GM19043 (cell line): ENCODE results near the gene SCN4B.
"Not testable (repeated sequence)": the region's sequence is repeated elsewhere in the genome, so short reads cannot be mapped to it uniquely, and the experiment has no call there.

Experiments
- ATAC-seq: cut with Tn5 transposase; IDR thresholded peaks from one replicate; pipeline ENCODE4 v1.9.1; 2021; ENCODE audit warnings: low read depth; ENCODE audit not compliant: unreplicated experiment

The SCN4B gene, protein sequence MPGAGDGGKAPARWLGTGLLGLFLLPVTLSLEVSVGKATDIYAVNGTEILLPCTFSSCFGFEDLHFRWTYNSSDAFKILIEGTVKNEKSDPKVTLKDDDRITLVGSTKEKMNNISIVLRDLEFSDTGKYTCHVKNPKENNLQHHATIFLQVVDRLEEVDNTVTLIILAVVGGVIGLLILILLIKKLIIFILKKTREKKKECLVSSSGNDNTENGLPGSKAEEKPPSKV

DNA sequence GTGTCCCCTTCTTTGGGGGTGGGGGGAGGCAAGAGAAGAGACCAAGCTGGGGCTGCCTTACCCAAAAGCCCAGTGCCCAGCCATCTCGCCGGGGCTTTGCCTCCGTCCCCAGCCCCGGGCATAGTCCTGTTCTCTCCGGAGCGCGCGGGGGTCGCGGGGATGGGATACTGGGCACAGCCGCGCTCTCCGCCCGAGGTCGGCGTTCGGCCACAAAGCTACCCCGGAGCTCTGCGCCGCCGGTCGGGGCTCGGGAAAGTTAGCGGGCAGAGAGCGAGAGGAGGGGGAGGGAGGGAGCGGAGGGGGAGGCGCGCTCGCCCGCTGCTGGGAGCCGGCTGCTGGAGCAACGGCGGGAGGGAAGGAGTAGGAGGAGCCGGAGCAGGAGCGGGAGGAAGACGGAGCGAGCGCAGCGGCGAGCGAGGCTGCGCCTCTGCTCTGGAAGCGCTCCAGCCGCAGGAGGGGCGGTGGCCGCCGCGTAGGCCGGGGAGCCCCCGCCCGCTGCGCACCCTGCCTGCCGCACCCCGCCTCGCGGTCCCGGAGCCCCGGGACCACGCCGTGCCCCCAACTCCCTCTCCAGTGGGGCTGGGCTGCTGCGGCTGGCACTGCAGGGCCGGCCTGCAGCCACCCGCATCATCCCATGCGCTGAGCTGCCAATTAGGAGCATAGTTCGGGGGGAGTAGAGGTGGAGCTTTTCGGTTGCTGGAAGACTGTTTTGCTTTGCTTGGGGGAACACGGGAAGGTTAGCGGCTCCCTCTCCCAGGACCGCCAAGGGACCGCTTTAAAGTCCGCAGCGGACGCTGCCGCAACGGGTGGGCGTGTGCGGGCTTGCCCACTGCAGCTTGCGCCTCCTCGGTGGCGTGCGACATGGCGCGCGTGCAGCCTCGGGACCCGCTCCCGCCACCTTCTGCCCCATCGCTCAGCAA lies at the start of gene SCN4B:
TSS of gene SCN4B (minus strand) at position 272 of the 920 bp plus-strand sequence. CDS start at position 122, 150 bp downstream.
- ATAC-seq = no peak

DNA sequence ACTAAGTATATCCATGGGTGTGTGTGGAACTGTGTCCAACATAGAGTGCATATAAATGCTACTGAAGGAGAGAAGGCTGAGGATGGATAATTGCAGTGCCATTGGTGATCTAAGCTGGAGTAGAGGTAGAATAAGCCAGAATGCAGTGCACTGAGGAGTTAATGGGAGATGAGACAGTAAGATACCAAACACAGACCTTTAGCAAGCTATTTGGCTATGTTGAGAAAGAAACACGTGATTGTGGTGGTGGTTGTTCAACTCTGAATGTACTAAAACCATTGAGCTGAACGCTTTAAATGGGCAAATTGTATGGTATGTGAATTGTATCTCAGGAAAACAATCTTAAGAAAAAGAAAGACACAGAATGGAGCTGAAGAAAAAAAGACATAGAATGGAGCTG lies 49.3 kb upstream of the SCN4B start:
- ATAC-seq = no peak

DNA sequence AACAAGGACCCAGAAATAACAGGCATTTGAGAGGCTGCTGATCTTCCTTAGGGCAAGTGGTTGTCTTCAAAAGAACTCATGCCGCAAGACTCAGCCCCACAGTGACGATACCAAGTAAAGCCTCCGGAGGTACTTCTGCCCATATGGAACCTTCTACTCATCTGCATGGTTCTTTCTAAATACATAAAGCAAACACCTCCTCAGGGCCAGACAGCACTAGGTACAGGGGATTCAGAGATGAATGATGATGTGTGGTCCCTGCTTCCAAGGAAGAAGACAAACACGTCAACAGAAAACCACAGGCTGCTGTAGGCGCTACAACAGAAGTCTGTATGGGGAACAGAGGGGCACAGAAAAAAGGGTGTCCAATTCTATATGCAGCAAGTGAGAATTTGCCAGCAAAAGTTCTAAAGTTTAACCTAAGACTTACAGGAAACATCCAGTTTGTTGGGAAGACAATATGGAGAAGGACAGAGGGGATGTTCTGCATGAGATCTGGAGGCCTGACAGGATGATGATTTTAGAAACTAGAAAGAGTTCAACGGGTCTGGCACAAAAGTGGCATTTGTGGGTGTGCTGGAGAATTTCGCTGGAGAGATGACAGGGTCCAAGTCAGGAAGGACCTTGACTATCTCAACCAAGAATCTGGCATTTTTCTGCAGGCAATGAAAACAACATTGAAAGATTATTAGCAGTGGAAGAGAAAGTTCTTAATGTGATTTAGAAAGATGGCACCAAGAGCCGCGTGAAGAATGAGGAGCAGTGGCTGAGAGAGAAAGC lies 48.5 kb upstream of the SCN4B start:
- ATAC-seq = no peak

DNA sequence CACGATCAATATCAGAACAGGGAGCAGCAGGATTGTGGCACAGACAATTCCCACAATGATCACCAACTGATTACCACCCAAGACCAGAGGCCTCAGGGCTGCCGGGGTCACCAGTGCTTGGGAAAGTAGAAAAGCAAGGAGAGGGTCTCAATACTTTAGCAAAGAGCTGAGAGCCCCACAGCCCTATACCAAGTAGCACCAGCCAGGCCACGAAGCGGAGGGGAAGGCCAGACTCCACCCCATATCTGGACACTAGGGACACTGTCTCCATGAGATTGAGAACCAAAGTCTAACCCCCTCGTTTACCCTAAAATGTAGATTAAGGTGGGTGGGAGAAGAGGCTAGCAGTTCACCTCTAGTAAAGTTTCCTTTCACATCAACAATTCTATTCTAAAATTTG lies 47.9 kb upstream of the SCN4B start:
- no peak for ATAC-seq

DNA sequence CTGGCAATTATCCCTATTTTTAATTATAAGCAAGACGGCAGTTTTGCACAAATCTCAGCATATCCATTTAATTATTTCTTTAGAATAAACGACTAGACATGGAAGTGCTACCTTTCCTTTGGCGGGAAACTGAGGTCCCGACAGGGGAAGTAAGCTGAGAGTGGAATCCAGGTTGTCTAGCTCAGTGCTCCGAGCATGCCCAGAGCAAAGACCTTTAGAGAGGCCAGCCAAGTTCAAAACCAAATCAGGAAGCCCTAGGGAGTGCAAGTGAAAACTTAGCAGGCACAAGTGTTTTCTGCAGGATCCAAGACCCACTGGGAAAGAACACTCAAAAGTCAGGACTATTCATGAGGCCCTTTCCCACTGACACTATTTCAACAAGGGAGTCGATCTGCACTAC lies 46.5 kb upstream of the SCN4B start:
- no peak for ATAC-seq

DNA sequence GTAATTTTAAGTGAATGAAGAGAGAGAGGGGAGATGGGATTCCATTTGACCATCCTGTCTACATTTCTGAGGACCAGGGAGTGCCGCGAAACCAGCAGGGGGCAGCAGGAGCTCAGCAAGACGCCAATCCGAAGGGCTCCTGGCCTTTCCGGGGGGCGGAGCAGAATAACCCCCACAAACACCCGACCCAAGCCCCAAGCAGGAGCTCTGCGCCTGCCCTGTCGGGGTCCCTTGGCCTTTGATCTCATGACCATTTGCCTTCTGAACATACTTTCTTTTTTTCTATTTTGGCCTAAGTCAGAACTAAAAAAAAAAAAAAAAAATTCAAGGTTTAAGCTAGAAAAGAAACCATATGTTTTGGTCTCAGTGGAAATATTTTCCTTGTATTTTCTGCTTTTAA lies 45.7 kb upstream of the SCN4B start:
- no peak for ATAC-seq

DNA sequence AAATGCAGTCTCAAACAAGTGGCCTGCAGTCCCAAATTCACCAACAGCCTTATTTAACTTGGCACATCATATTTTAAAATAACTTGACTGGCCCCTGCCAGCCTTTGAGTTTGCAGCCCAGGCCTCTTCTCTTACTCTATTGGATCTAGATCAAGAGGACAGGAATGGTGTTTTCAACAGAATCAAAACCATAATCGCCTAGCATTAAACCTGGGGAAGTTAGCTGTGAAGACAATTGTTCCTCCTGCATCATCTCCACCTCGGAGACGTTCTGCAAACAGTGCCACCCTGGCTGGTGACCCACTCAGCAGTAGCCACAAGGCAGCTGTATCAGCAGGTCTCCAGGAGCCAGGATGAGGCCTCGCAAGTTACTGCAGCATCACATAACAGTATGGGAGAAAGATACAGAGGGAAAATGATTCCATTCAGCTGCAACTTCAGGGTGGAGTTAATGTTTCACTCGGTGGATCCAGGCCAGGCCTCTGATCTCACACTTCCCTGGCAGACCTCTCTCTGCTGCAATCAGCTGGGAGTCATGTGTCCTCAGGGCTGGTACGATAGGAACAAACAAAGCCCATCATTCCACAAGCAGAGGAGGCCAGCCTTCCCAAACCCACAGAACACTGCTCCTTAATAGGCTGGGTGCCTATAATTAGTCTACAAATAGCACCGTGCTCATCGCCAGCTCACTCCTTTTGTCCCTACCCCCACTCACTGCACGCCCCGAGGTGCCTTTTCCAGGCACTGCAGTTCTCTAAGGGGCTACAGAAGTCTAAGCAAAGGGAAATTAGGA lies 42.4 kb upstream of the SCN4B start:
- no peak for ATAC-seq

DNA sequence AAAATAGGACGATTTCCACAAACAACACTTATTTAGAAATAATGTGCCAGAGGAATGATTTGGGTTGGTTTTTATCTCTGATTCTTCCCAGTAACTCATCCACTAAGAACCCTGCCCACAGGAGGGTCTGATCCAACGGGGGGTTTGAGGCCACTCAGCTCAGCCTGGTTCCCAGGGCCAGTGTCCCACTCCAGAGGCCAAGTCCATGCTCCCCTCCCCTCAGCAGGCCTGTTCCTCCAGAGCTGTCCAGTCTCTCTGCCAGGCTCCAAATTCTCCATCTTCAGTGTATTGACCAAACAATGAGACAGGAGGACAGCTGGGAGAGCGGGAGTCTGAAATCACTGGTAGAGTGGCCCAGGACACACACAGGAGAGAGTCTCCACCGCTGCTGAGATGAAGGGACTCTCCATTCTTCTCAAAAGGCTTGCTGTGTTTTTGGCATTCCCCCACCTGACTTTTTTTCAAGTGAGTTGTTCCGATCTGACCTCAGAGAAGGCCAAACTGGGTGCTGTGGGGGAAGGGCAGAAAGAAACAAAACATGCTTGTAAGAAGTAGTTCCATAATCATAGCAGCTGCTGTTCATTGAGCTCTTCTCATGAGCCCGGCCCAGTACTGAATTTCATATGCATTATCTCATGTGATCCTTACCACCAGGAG lies 41.4 kb upstream of the SCN4B start:
- ATAC-seq = no peak

DNA sequence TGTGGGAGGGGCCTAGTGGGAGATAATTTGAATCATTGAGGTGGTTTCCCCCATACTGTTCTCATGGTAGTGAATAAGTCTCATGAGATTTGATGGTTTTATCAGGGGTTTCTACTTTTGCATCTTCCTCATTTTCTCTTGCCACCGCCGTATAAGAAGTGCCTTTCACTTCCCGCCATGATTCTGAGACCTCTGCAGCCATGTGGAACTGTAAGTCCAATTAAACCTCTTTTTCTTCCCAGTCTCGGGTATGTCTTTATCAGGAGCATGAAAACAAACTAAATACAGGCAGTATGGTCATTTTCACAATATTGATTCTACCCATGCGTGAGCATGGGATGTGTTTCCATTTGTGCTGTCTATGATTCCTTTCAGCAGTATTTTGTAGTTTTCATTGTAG lies 40.2 kb upstream of the SCN4B start:
- ATAC-seq = not testable (repeated sequence)

DNA sequence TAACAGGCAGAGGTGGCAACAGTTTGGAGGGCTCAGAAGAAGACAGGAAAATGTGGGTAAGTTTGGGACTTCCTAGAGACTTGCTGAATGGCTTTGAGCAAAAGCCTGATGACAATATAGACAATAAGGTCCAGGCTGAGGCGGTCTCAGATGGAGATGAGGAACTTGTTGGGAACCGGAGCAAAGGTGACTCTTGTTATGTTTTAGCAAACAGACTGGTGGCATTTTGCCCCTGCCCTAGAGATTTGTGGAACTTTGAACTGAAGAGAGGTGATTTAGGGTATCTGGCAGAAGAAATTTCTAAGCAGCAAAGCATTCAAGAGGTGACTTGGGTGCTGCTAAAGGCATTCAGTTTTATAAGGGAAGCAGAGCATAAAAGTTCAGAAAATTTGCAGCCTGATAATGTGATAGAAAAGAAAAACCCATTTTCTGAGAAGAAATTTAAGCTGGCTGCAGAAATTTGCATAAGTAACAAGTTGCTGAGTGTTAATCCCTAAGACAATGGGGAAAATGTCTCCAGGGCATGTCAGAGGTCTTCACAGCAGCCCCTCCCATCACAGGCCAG lies 38.4 kb upstream of the SCN4B start:
- not testable (repeated sequence) for ATAC-seq

DNA sequence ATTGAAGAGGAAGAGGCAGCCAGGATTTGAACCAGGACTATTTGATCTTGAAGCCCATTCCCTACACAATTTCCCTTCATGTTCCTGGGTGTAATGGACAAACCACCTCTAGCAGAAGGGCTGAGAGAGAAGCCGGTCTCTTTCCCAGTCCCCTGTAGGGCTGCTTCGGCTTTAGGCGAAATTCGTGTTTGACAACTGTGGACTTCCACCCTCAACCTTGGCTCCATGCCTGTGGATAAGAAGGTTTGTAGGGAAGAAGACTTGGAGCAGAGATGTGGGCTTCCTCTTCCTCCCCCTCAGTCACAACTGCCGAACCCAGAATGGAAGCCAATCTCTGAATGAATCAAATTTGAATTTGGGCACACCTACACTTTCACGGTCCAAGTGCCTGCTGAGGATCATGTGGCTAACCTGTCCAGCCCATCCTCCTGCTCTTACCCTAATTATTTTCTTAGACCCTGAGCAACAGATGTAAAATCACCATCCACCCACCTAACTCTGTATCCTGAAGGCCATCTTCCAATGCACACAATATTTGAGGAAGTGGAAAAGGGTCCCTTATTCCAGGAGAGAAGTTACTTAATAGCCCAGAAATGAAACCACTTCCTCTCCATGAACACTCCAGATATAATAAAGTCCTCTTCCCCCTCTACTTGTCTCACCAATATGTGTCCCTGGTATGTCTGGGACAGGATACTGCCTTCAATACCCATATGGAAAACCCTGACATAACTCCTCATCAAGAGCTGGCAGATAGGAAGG lies 33.9 kb upstream of the SCN4B start:
- ATAC-seq = no peak

DNA sequence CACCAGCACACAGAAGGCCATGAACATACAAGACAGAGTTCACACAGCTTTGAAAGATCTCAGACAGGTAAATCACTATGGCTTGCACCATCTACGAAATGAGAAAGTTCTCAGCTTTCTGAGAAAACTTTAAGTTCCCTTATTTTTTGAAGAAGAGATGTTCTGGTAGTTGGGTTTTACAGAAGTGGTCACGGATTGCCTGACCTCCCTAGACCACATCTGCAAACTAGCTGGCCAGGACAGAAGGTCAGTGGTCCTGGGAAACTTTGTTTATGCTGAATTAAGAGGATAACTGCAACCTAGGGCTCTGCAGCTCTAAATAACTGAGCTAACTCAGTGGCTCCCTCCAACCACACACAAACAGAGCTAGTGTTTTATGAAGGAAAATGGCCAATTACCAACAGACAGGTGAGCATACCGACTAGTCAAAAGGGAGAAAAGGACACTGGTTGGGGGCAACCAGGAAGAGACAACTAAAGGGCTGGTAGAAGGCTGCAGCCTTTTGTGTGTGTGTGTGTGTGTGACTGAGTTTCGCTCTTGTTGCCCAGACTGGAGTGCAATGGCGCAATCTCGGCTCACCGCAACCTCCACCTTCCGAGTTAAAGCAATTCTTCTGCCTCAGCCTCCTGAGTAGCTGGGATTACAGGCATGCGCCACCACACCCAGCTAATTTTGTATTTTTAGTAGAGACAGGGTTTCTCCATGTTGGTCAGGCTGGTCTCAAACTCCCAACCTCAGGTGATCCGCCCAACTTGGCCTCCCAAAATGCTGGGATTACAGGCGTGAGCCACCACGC lies 32.4 kb upstream of the SCN4B start:
- ATAC-seq = no peak

DNA sequence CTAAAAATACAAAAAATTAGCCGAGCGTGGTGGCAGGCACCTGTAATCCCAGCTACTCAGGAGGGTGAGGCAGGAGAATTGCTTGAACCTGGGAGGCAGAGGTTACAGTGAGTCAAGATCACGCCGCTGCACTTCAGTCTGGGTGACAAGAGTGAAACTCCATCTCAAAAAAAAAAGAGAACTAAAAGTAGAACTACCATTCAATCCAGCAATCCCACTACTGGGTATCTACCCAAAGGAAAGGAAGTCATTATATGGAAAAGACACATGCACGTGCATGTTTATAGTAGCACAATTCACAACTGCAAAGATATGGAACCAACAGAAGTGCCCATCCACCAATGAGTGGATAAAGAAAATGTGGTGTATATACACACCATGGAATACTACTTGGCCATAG lies 31.1 kb upstream of the SCN4B start:
- not testable (repeated sequence) for ATAC-seq

DNA sequence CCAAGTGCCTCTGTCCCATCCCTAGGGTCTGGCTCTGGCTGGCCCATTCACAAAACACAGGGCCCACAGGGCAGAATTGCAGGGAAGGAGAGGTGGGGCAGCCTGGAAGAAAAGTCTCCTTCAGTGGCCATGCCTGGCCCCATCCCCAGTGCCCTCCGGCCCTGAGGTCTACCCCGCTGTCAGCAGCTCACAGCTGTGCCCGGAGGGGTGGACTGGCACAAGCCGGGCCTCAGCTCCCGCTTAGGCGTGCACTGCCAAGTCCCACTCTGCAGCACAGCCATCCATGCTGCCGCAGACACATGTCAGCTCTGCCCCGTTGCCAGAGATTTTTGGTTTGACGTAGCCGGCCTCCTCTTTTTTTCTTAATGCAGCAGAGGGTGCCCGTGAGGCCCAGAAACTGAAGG lies 27.7 kb upstream of the SCN4B start:
- no peak for ATAC-seq

DNA sequence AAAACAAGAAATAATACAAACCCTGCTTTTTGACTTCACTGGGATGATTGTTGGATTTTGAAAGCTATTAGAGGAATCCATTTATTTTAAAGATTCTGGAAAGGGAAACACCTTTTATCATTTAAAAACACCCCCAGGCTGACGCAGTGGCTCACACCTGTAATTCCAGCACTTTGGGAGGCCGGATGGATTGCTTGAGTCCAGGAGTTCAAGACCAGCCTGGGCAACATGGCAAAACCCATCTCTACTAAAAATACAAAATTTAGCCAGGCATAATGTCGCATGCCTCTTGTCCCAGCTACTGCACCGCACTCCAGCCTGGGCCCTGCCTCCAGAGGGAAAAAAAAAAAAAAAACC lies 24.1 kb upstream of the SCN4B start:
- ATAC-seq = no peak

DNA sequence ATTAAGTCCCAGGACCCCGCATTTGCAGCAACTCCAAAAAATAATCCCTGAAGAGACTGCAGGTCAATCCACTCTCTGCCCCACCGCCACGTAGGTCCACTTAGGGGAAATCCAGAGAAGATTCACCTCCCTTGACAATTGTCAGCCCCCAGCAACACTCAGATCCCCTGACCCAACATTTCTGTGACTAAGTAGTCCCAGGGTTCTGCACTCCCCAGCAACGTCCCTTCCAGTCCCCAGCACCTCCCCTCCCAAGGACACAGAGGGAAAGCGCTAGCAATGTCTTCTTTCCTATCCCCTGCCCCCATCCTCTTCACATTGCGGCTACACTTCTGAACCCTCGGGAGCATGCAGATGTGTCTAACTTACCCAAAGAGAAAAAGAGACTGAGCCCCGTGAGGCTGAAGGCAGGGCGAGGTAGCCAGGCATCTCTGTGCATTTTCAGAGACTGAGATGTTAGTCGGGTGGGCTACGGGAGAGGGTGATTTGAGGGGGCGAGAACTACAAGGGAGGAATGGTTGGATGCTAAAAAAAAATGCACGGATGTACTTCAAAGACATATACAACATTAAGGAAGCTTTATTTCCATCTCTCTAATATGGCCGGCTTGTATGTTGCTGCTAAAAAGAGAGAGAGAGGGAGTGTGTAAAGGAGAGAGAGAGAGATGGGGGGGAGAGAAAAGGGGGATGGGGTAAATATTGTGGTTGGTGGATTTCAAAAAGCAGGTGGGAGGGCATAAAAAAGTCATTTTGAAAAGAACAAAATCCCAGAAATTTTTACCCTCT lies 23.6 kb upstream of the SCN4B start, which contains the start of gene SCN2B:
TSS of gene SCN2B (minus strand) at position 647 of the 785 bp plus-strand sequence. CDS start at position 439, 208 bp downstream.
- no peak for ATAC-seq
